HG03039 (cell line): ENCODE results near the gene ISG20.

ENCODE experiments used
- ATAC-seq: cut with Tn5 transposase; IDR thresholded peaks from one replicate; pipeline ENCODE4 v1.9.1; 2021; ENCODE audit warnings: mild to moderate bottlenecking, moderate library complexity; ENCODE audit not compliant: unreplicated experiment

The ISG20 gene

GRCh38 chr15:88653200-88654064 lies 14.6 kb downstream of the ISG20 start:
- ATAC-seq = no peak

- no peak for ATAC-seq
These were observed 15.8 kb downstream of the ISG20 start for GRCh38 chr15:88654430-88655102.

GRCh38 chr15:88655103-88655553 lies 16.3 kb downstream of the ISG20 start:
- ATAC-seq = no peak

- ATAC-seq = no peak
These were observed 17.1 kb downstream of the ISG20 start for GRCh38 chr15:88655800-88656488.

GRCh38 chr15:88656760-88657221 lies 18.0 kb downstream of the ISG20 start:
- ATAC-seq = peak; percentile 77

GRCh38 chr15:88657326-88658069 lies 18.7 kb downstream of the ISG20 start:
- no peak for ATAC-seq

GRCh38 chr15:88658070-88658965 lies 19.5 kb downstream of the ISG20 start:
- no peak for ATAC-seq

- no peak for ATAC-seq
These were observed 20.4 kb downstream of the ISG20 start for GRCh38 chr15:88658972-88659931.

- ATAC-seq = no peak
These were observed 22.4 kb downstream of the ISG20 start for GRCh38 chr15:88661041-88661700.

GRCh38 chr15:88661761-88662556 lies 23.1 kb downstream of the ISG20 start:
- no peak for ATAC-seq

- no peak for ATAC-seq
These were observed 24.4 kb downstream of the ISG20 start for GRCh38 chr15:88663141-88663621.

- ATAC-seq = no peak
These were observed 25.4 kb downstream of the ISG20 start for GRCh38 chr15:88664151-88664778.

GRCh38 chr15:88674661-88675060 lies 35.8 kb downstream of the ISG20 start:
- ATAC-seq = no peak

GRCh38 chr15:88678755-88679154 lies 39.9 kb downstream of the ISG20 start:
- no peak for ATAC-seq

GRCh38 chr15:88680241-88681001 lies 41.6 kb downstream of the ISG20 start:
- no peak for ATAC-seq
